WTC11 (cell line): ENCODE measurements around the gene RGMA. TPM values are rescaled to one million over a fixed set of nuclear protein-coding genes. Genes with fewer than 3 reads are reported as not detected.

Experiments
- ATAC-seq: fragments of 200-7000 bp; cut with Tn5 transposase; 2 replicates; pipeline ENCODE4 v1.10.0; 2021; ENCODE audit warnings: mild to moderate bottlenecking, moderate library complexity
- CTCF ChIA-PET: fragments of 300-600 bp; sonication (Branson Sonifier 250); formaldehyde crosslinking; loops from one replicate; lab custom pipeline; 2021; ENCODE audit warnings: antibody characterized with exemption; lab: Charles Lee
- POLR2A ChIA-PET: fragments of 350-600 bp; sonication (Branson Sonifier 250); formaldehyde crosslinking; loops from one replicate; lab custom pipeline; 2021; ENCODE audit warnings: antibody characterized with exemption; lab: Charles Lee
- DNase-seq: peaks from one replicate; pipeline ENCODE4 v3.0.0; 2021; ENCODE audit warnings: low spot score
- H3K27ac Mint-ChIP-seq: 2 replicates; pipeline ENCODE4 v1.8.0; 2021; ENCODE audit warnings: mixed read lengths
- H3K27me3 Mint-ChIP-seq: 2 replicates; pipeline ENCODE4 v1.8.0; 2021; ENCODE audit warnings: low read depth, mild to moderate bottlenecking, moderate library complexity, mixed read lengths
- H3K36me3 Mint-ChIP-seq: 2 replicates; pipeline ENCODE4 v1.8.0; 2021; ENCODE audit warnings: mixed read lengths
- H3K4me1 Mint-ChIP-seq: 2 replicates; pipeline ENCODE4 v1.8.0; 2022; ENCODE audit warnings: mixed read lengths
- H3K4me3 Mint-ChIP-seq: 2 replicates; pipeline ENCODE4 v1.8.0; 2021; ENCODE audit warnings: mild to moderate bottlenecking, moderate library complexity, mixed read lengths
- H3K9me3 Mint-ChIP-seq: 2 replicates; pipeline ENCODE4 v1.8.0; 2021; ENCODE audit warnings: mixed read lengths
- AR ChIP-seq: fragments of 250-450 bp; sonication (Bioruptor Pico); IDR thresholded peaks from 2 replicates; pipeline ENCODE4 v1.9.0; 2021; ENCODE audit warnings: mild to moderate bottlenecking
- ATF1 ChIP-seq: sonication (generic); formaldehyde crosslinking; IDR thresholded peaks from 2 replicates; pipeline ENCODE4 v1.8.1; 2023; ENCODE audit warnings: mild to moderate bottlenecking, moderate library complexity, missing genetic modification reagents
- ATF2 ChIP-seq: sonication (generic); formaldehyde crosslinking; IDR thresholded peaks from 2 replicates; pipeline ENCODE4 v1.8.1; 2022; ENCODE audit warnings: low read depth, missing genetic modification reagents, borderline replicate concordance
- CREM ChIP-seq: sonication (generic); formaldehyde crosslinking; IDR thresholded peaks from 2 replicates; pipeline ENCODE4 v1.8.1; 2022; ENCODE audit warnings: mild to moderate bottlenecking, missing genetic modification reagents, moderate library complexity
- EMX1 ChIP-seq: fragments of 250-450 bp; sonication (Bioruptor Pico); IDR thresholded peaks from 2 replicates; pipeline ENCODE4 v1.8.0; 2021; ENCODE audit warnings: mild to moderate bottlenecking
- ESRRA ChIP-seq: sonication (generic); formaldehyde crosslinking; IDR thresholded peaks from 2 replicates; pipeline ENCODE4 v1.8.1; 2022; ENCODE audit warnings: mild to moderate bottlenecking, missing genetic modification reagents, borderline replicate concordance
- FOXK1 ChIP-seq: sonication (generic); formaldehyde crosslinking; IDR thresholded peaks from 2 replicates; pipeline ENCODE4 v1.8.0; 2022; ENCODE audit warnings: mild to moderate bottlenecking, moderate library complexity, missing genetic modification reagents
- GRHL2 ChIP-seq: fragments of 250-450 bp; sonication (Bioruptor Pico); IDR thresholded peaks from 2 replicates; pipeline ENCODE4 v1.8.0; 2022; ENCODE audit warnings: mild to moderate bottlenecking, moderate library complexity; ENCODE audit not compliant: insufficient replicate concordance, severe bottlenecking
- GTF2I ChIP-seq: fragments of 250-450 bp; sonication (Bioruptor Pico); conservative IDR thresholded peaks from 2 replicates; pipeline ENCODE4 v1.4.0; 2021; ENCODE audit warnings: mild to moderate bottlenecking
- NFYB ChIP-seq: sonication (generic); formaldehyde crosslinking; conservative IDR thresholded peaks from 2 replicates; pipeline ENCODE4 v1.8.0; 2022; ENCODE audit warnings: low read depth, missing genetic modification reagents
- NR1H2 ChIP-seq: sonication (generic); formaldehyde crosslinking; IDR thresholded peaks from 2 replicates; pipeline ENCODE4 v1.9.0; 2021; ENCODE audit warnings: mild to moderate bottlenecking, moderate library complexity, missing genetic modification reagents
- NR2C2 ChIP-seq: sonication (generic); formaldehyde crosslinking; IDR thresholded peaks from 2 replicates; pipeline ENCODE4 v1.8.0; 2022; ENCODE audit warnings: mild to moderate bottlenecking, missing genetic modification reagents
- OVOL2 ChIP-seq: fragments of 250-450 bp; sonication (Bioruptor Pico); IDR thresholded peaks from 2 replicates; pipeline ENCODE4 v1.9.0; 2021; ENCODE audit warnings: mild to moderate bottlenecking, borderline replicate concordance
- PRDM15 ChIP-seq: sonication (generic); formaldehyde crosslinking; IDR thresholded peaks from 2 replicates; pipeline ENCODE4 v1.8.0; 2022; ENCODE audit warnings: missing genetic modification reagents
- PREB ChIP-seq: sonication (generic); formaldehyde crosslinking; IDR thresholded peaks from 2 replicates; pipeline ENCODE4 v1.8.1; 2022; ENCODE audit warnings: mild to moderate bottlenecking, missing genetic modification reagents, moderate library complexity, borderline replicate concordance
- SMAD3 ChIP-seq: sonication (generic); formaldehyde crosslinking; IDR thresholded peaks from 2 replicates; pipeline ENCODE4 v1.8.0; 2022; ENCODE audit warnings: missing genetic modification reagents, mild to moderate bottlenecking, borderline replicate concordance
- TEAD4 ChIP-seq: sonication (generic); formaldehyde crosslinking; IDR thresholded peaks from 2 replicates; pipeline ENCODE4 v1.8.0; 2022; ENCODE audit warnings: mild to moderate bottlenecking, missing genetic modification reagents
- ZNF138 ChIP-seq: sonication (generic); formaldehyde crosslinking; conservative IDR thresholded peaks from 2 replicates; pipeline ENCODE4 v1.8.1; 2022; ENCODE audit warnings: mild to moderate bottlenecking, moderate library complexity, missing genetic modification reagents
- ZNF317 ChIP-seq: sonication (generic); formaldehyde crosslinking; IDR thresholded peaks from 2 replicates; pipeline ENCODE4 v1.8.1; 2023; ENCODE audit warnings: low read depth, mild to moderate bottlenecking, moderate library complexity, missing genetic modification reagents, borderline replicate concordance
- ZNF423 ChIP-seq: fragments of 250-450 bp; sonication (Bioruptor Pico); IDR thresholded peaks from 2 replicates; pipeline ENCODE4 v2.1.2; 2022; ENCODE audit warnings: mild to moderate bottlenecking, moderate library complexity
- ZNF425 ChIP-seq: fragments of 250-450 bp; sonication (Bioruptor Pico); conservative IDR thresholded peaks from 2 replicates; pipeline ENCODE4 v1.9.0; 2021; ENCODE audit warnings: mild to moderate bottlenecking
- total RNA-seq: library from RNA; stranded (reverse); gene quantifications from 3 replicates; pipeline ENCODE4 v1.2.3, GENCODE V29; 2021

Gene RGMA
- total RNA-seq, 1 experiment from 2014 or later, result 47.2 TPM

GRCh38 chr15:93076217-93076616 lies 12.8 kb downstream of the RGMA start:
- Mint-ChIP-seq H3K4me1 (peaks cover 49% of the 10 kb centered on the region), H3K36me3 (no peaks in the 10 kb centered on the region), H3K4me3 (no peak overlapping the region), H3K27me3 (peaks cover 16% of the 10 kb centered on the region), H3K9me3 (no peaks in the 10 kb centered on the region), H3K27ac (no peak overlapping the region)
- CTCF ChIA-PET, result interaction anchor here (2.7 to 4.2 kb wide), 2 partner anchors 12 to 40 kb away, joined by 9 to 48 read pairs; partner anchors contain the start of gene RGMA
- POLR2A ChIA-PET, result interaction anchor here (0.5 to 0.6 kb wide), 2 partner anchors 549 to 1012 kb away, joined by 3 read pairs; no protein-coding TSS in a partner anchor
- ATAC-seq (no peak), DNase-seq (no peak)
- TF ChIP-seq TEAD4 (CRISPR knock-in tag), result no peak
- TF ChIP-seq ZNF138 (CRISPR knock-in tag), result no peak
- TF ChIP-seq NR1H2, result no peak
- TF ChIP-seq NFYB (CRISPR knock-in tag), result no peak
- no peak for TF ChIP-seq PREB
- no peak for TF ChIP-seq ZNF317 (CRISPR knock-in tag)
- no peak for TF ChIP-seq ZNF425 (CRISPR knock-in tag)
- TF ChIP-seq OVOL2 (CRISPR knock-in tag), result no peak
- no peak for TF ChIP-seq ATF2 (CRISPR knock-in tag)
- TF ChIP-seq CREM (CRISPR knock-in tag), result no peak
- no peak for TF ChIP-seq ESRRA (CRISPR knock-in tag)
- no peak for TF ChIP-seq AR
- no peak for TF ChIP-seq FOXK1

GRCh38 chr15:93074599-93074998 lies 14.4 kb downstream of the RGMA start:
- Mint-ChIP-seq H3K27me3 (peaks cover 16% of the 10 kb centered on the region), H3K4me3 (no peak overlapping the region), H3K27ac (no peak overlapping the region), H3K4me1 (peaks cover 60% of the 10 kb centered on the region), H3K9me3 (no peaks in the 10 kb centered on the region), H3K36me3 (peaks cover 3% of the 10 kb centered on the region; the same call in 1 of the 2 replicates)
- ATAC-seq, result no peak
- no peak for DNase-seq
- TF ChIP-seq ATF1 (no peak), NR2C2 (CRISPR knock-in tag) (no peak), NFYB (CRISPR knock-in tag) (no peak), PRDM15 (CRISPR knock-in tag) (no peak), EMX1 (CRISPR knock-in tag) (no peak), SMAD3 (CRISPR knock-in tag) (no peak), ZNF423 (no peak), GTF2I (no peak), GRHL2 (CRISPR knock-in tag) (no peak)
- POLR2A ChIA-PET, result no interaction called here
- CTCF ChIA-PET, result interaction anchor here (1.1 to 6.6 kb wide), 4 partner anchors 13 to 259 kb away, joined by 3 to 53 read pairs (median 14); no protein-coding TSS in a partner anchor
